HUES64 (cell line): Measurements from ENCODE around the gene TTLL10.

Experiments used
- H3K27ac ChIP-seq: 2 replicates; pipeline ENCODE4 v1.7.0; 2013; ENCODE audit warnings: low read depth, low read length, inconsistent platforms
- H3K27me3 ChIP-seq: 2 replicates; pipeline ENCODE4 v1.6.1; 2013; ENCODE audit warnings: mild to moderate bottlenecking, low read length; ENCODE audit not compliant: insufficient read depth
- H3K36me3 ChIP-seq: 2 replicates; pipeline ENCODE4 v1.6.1; 2013; ENCODE audit warnings: mild to moderate bottlenecking, low read length; ENCODE audit not compliant: insufficient read depth
- H3K4me1 ChIP-seq: 2 replicates; pipeline ENCODE4 v1.6.1; 2013; ENCODE audit warnings: mild to moderate bottlenecking, low read length, moderate library complexity; ENCODE audit not compliant: insufficient read depth
- H3K4me3 ChIP-seq: 2 replicates; pipeline ENCODE4 v1.5.1; 2013; ENCODE audit warnings: mild to moderate bottlenecking, low read length, moderate library complexity
- H3K9ac ChIP-seq: 2 replicates; pipeline ENCODE4 v1.6.1; 2013; ENCODE audit warnings: mild to moderate bottlenecking, low read depth, low read length
- H3K9me3 ChIP-seq: 2 replicates; pipeline ENCODE4 v1.6.1; 2013; ENCODE audit warnings: low read depth, low read length; ENCODE audit not compliant: insufficient read depth
- WGBS: fragments of 150-250, 120-280 bp; methylation state at CpG from one replicate; pipeline ENCODE4 v1.1.7; 2013; ENCODE audit warnings: missing lambda C conversion rate; 5-methylcytosine and 5-hydroxymethylcytosine counted together

The TTLL10 gene

GRCh38 chr1:1243266-1243660 lies 69.6 kb downstream of the TTLL10 start:
- H3K9me3 ChIP-seq: no peaks in the 10 kb centered on the region
- 92% methylated on average over 23 of the region's 23 CpGs for whole genome bisulfite sequencing
- no peak overlapping the region for H3K9ac ChIP-seq
- no peaks in the 10 kb centered on the region for H3K4me1 ChIP-seq
- no peak overlapping the region for H3K4me3 ChIP-seq
- no peak overlapping the region for H3K27ac ChIP-seq
- no peaks in the 10 kb centered on the region for H3K36me3 ChIP-seq
- H3K27me3 ChIP-seq: peaks cover 23% of the 10 kb centered on the region

- WGBS: 79% methylated on average over 23 of the region's 23 CpGs
- Histone ChIP-seq H3K36me3 (no peaks in the 10 kb centered on the region), H3K4me1 (no peaks in the 10 kb centered on the region), H3K27me3 (peaks cover 23% of the 10 kb centered on the region), H3K27ac (no peak overlapping the region), H3K4me3 (no peak overlapping the region), H3K9me3 (no peaks in the 10 kb centered on the region), H3K9ac (no peak overlapping the region)
Observed at GRCh38 chr1:1243807-1244191, 70.1 kb downstream of the TTLL10 start.

GRCh38 chr1:1244192-1244811 lies 70.6 kb downstream of the TTLL10 start:
- no peak overlapping the region for H3K4me3 ChIP-seq
- 86% methylated on average over 30 of the region's 30 CpGs for WGBS
- no peaks in the 10 kb centered on the region for H3K9me3 ChIP-seq
- H3K4me1 ChIP-seq: no peaks in the 10 kb centered on the region
- no peaks in the 10 kb centered on the region for H3K36me3 ChIP-seq
- H3K9ac ChIP-seq: no peak overlapping the region
- no peak overlapping the region for H3K27ac ChIP-seq
- H3K27me3 ChIP-seq: peaks cover 23% of the 10 kb centered on the region

GRCh38 chr1:1245178-1245816 lies 71.6 kb downstream of the TTLL10 start:
- WGBS: 86% methylated on average over 22 of the region's 23 CpGs
- no peaks in the 10 kb centered on the region for H3K36me3 ChIP-seq
- no peak overlapping the region for H3K4me3 ChIP-seq
- H3K4me1 ChIP-seq: no peaks in the 10 kb centered on the region
- peaks cover 23% of the 10 kb centered on the region for H3K27me3 ChIP-seq
- H3K9me3 ChIP-seq: no peaks in the 10 kb centered on the region
- H3K9ac ChIP-seq: no peak overlapping the region
- H3K27ac ChIP-seq: no peak overlapping the region

GRCh38 chr1:1245817-1246576 lies 72.3 kb downstream of the TTLL10 start:
- H3K36me3 ChIP-seq: no peaks in the 10 kb centered on the region
- no peaks in the 10 kb centered on the region for H3K4me1 ChIP-seq
- no peaks in the 10 kb centered on the region for H3K9me3 ChIP-seq
- H3K9ac ChIP-seq: peak overlapping the region; percentile 44; the same call in 1 of the 2 replicates
- no peak overlapping the region for H3K27ac ChIP-seq
- 41% methylated on average over 45 of the region's 45 CpGs for WGBS
- peak overlapping the region; percentile 36 for H3K4me3 ChIP-seq
- H3K27me3 ChIP-seq: peaks cover 23% of the 10 kb centered on the region

GRCh38 chr1:1246577-1247340 lies 73.1 kb downstream of the TTLL10 start, which contains the start of gene C1QTNF12:
Gene C1QTNF12, minus strand, starts transcription at chr1:1246722. Its CDS starts 32 bp downstream, at chr1:1246690.
- peak within 1 kb of the TSS; percentile 36 for H3K4me3 ChIP-seq
- H3K4me1 ChIP-seq: no peaks in the 10 kb centered on the region
- H3K36me3 ChIP-seq: no peaks in the 10 kb centered on the region
- WGBS: 8% methylated on average over 74 of the region's 74 CpGs
- H3K27me3 ChIP-seq: peaks cover 23% of the 10 kb centered on the region
- H3K9me3 ChIP-seq: no peaks in the 10 kb centered on the region
- H3K27ac ChIP-seq: no peak within 1 kb of the TSS
- H3K9ac ChIP-seq: peak within 1 kb of the TSS; percentile 44; the same call in 1 of the 2 replicates

- H3K4me1 ChIP-seq: no peaks in the 10 kb centered on the region
- no peak overlapping the region for H3K27ac ChIP-seq
- H3K4me3 ChIP-seq: no peak overlapping the region
- no peaks in the 10 kb centered on the region for H3K9me3 ChIP-seq
- H3K36me3 ChIP-seq: 0 out of 2 replicates have a peak, but pooled peaks cover under 1% of the 10 kb centered on the region
- H3K9ac ChIP-seq: no peak overlapping the region
- peaks cover 23% of the 10 kb centered on the region for H3K27me3 ChIP-seq
- 79% methylated on average over 25 of the region's 25 CpGs for WGBS
Observed at GRCh38 chr1:1247341-1247913, 73.7 kb downstream of the TTLL10 start.
